ENCODE measurements around the gene FXYD6. TPM values are rescaled to one million over a fixed set of nuclear protein-coding genes. Genes with fewer than 3 reads are reported as not detected.

The FXYD6 gene
- polyA plus RNA-seq, 2 of the 4 experiments (the other 2 are of a cell fraction): 0.26 to 0.49 TPM

DNA sequence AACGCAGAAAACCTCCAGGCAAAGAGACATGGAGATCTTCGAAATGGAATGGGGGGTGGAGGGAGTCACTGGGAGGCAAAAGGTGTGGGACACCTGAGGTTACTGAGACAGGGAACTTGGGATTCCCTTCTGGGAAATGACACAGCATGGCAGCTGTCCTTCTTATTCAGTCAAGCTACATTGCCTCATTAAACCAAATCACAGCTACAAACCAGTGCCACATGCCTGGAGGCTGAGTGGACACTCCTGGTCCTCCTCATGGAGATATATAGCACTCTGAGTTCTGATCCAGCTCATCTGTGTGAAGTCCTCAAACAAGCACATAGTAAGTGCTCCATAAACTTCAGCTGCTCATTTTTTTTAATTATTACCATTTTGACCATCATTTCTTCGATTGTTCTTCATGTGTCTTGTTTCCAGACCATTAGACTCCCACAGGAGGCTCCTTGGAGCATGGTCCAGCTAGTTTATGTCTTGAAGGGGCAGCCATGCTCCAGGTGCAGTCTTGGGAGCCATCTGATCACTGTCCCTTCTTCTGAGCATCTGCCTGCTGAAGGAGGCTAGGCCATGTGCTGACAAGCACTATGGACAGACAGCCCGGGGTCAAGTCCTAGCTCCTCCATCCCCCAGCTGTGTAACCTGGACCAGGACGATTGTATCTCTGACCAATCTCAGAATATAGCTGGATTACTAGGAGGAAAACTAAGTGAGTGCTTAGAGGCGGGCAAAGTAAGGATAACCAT is 42.2 kb downstream of the FXYD6 start:
- H3K4me1 ChIP-seq: peaks cover 8% of the 10 kb centered on the region
- TF ChIP-seq HES2 (IDR thresholded peaks at IDR 0.05): no peak
- no peak for TF ChIP-seq SMC3 (IDR thresholded peaks at IDR 0.05)
- TF ChIP-seq MYC (IDR thresholded peaks at IDR 0.05; ENCODE audit: borderline replicate concordance, low read length): no peak
- TF ChIP-seq RARB (CRISPR knock-in tag; IDR thresholded peaks at IDR 0.05): no peak
- TF ChIP-seq NR3C1 (IDR thresholded peaks at IDR 0.05): no peak
- TF ChIP-seq HOXB5 (CRISPR knock-in tag; IDR thresholded peaks at IDR 0.05): no peak
- TF ChIP-seq EHF (CRISPR knock-in tag; IDR thresholded peaks at IDR 0.05): no peak
- no peak for TF ChIP-seq GATA3 (IDR thresholded peaks at IDR 0.05; ENCODE audit: borderline replicate concordance)
- TF ChIP-seq ATOH8 (CRISPR knock-in tag; IDR thresholded peaks at IDR 0.05; ENCODE audit: low read depth): no peak
- no peak for TF ChIP-seq EP300 (IDR thresholded peaks at IDR 0.05)
- WGBS (ENCODE audit: missing lambda C conversion rate): 66% methylated on average over 6 of the region's 6 CpGs
- no peak overlapping the region for H3K27ac ChIP-seq
- ChIA-PET POLR2A (no interaction called here), CTCF (interaction anchor here (1.0 to 5.0 kb wide), 8 partner anchors 9 to 408 kb away, joined by 3 to 37 read pairs (median 6); partner anchors contain the start of gene FXYD2)
- ATAC-seq: no peak
- no peaks in the 10 kb centered on the region for H3K9me3 ChIP-seq
- no peak overlapping the region for H3K4me3 ChIP-seq
- H3K4me2 ChIP-seq: no peak overlapping the region
- DNase-seq (ENCODE audit: low read depth in 1 of 2, low spot score in 1 of 2): no peak
- FAIRE-seq: no peak

- CTCF ChIA-PET: interaction anchor here (0.8 to 5.0 kb wide), 7 partner anchors 9 to 220 kb away, joined by 4 to 37 read pairs (median 8); partner anchors contain the start of gene FXYD2
- TF ChIP-seq ZC3H11A (IDR thresholded peaks at IDR 0.05) (no peak), MAFK (IDR thresholded peaks at IDR 0.05; ENCODE audit: partially characterized antibody) (no peak), NR3C1 (IDR thresholded peaks at IDR 0.05) (no peak), FOSB (CRISPR knock-in tag; IDR thresholded peaks at IDR 0.05) (no peak), FOXS1 (CRISPR knock-in tag; IDR thresholded peaks at IDR 0.05) (no peak), PHF8 (IDR thresholded peaks at IDR 0.05; ENCODE audit: borderline replicate concordance, low read depth) (no peak), HDAC2 (IDR thresholded peaks at IDR 0.05) (no peak), ZSCAN20 (CRISPR knock-in tag; IDR thresholded peaks at IDR 0.05) (no peak), POLR2A (IDR thresholded peaks at IDR 0.05; ENCODE audit: low read length) (no peak), BHLHE40 (IDR thresholded peaks at IDR 0.05; ENCODE audit: low read depth, low read length) (no peak), REST (IDR thresholded peaks at IDR 0.05) (no peak), RAD21 (conservative IDR thresholded peaks at IDR 0.05 in 1 of 2, IDR thresholded peaks at IDR 0.05 in 1 of 2) (no peak), EP300 (IDR thresholded peaks at IDR 0.05) (no peak), EHF (CRISPR knock-in tag; IDR thresholded peaks at IDR 0.05) (no peak), SREBF2 (IDR thresholded peaks at IDR 0.05) (no peak)
- H3K9me3 ChIP-seq: no peaks in the 10 kb centered on the region
- H3K4me1 ChIP-seq: peaks cover 16% of the 10 kb centered on the region
- POLR2A ChIA-PET: no interaction called here
- FAIRE-seq: no peak
- H3K27ac ChIP-seq: no peak overlapping the region
- no peak for DNase-seq (ENCODE audit: low read depth in 1 of 2, low spot score in 1 of 2)
- H3K4me3 ChIP-seq: no peak overlapping the region
- WGBS (ENCODE audit: missing lambda C conversion rate): 83% methylated on average over 3 of the region's 7 CpGs
- no peak overlapping the region for H3K4me2 ChIP-seq
- no peak for ATAC-seq
These were observed 43.0 kb downstream of the FXYD6 start for GRCh38 chr11:117833401-117833891.
